ENCODE measurements around the gene HINT2. TPM values are rescaled to one million over a fixed set of nuclear protein-coding genes. Genes with fewer than 3 reads are reported as not detected.
A peak's percentile ranks its signal among the peaks of the same experiment; 100 is the strongest.

HINT2 gene
- total RNA-seq, 3 donors from 2014 or later, result 25.0 to 55.7 (median 32.1) TPM

GRCh38 chr9:35790385-35791296 lies 24.2 kb downstream of the HINT2 start:
- no peaks in the 10 kb centered on the region for H3K36me3 ChIP-seq
- peaks cover 0 to 4% of the 10 kb centered on the region in 2 donors for H3K4me1 ChIP-seq
- H3K4me3 ChIP-seq, result peak overlapping the region; percentile 56 to 81 (median 56)
- no peaks in the 10 kb centered on the region for H3K27me3 ChIP-seq
- H3K27ac ChIP-seq, result peak overlapping the region; percentile 54 to 91
- no peaks in the 10 kb centered on the region for H3K9me3 ChIP-seq
- DNase-seq (ENCODE audit: low spot score in 2 of 2), result peak; percentile 61
- TF ChIP-seq POLR2AphosphoS5 (IDR thresholded peaks at IDR 0.05), result peak in 1 of 3 donors; percentile 36
- TF ChIP-seq POLR2A (IDR thresholded peaks at IDR 0.05), result no peak
- TF ChIP-seq, protein P1, sequence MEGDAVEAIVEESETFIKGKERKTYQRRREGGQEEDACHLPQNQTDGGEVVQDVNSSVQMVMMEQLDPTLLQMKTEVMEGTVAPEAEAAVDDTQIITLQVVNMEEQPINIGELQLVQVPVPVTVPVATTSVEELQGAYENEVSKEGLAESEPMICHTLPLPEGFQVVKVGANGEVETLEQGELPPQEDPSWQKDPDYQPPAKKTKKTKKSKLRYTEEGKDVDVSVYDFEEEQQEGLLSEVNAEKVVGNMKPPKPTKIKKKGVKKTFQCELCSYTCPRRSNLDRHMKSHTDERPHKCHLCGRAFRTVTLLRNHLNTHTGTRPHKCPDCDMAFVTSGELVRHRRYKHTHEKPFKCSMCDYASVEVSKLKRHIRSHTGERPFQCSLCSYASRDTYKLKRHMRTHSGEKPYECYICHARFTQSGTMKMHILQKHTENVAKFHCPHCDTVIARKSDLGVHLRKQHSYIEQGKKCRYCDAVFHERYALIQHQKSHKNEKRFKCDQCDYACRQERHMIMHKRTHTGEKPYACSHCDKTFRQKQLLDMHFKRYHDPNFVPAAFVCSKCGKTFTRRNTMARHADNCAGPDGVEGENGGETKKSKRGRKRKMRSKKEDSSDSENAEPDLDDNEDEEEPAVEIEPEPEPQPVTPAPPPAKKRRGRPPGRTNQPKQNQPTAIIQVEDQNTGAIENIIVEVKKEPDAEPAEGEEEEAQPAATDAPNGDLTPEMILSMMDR (IDR thresholded peaks at IDR 0.05), result peak; percentile 67 to 93 (median 92)
- intact Hi-C loops (cut with DNase I; ENCODE audit: low total_unique reads), result loop anchor here (5.0 kb wide), 1 partner anchor 97 kb away; no protein-coding TSS in a partner anchor

GRCh38 chr9:35790025-35790384 lies 24.8 kb downstream of the HINT2 start:
- peak overlapping the region in 1 of 2 donors; percentile 91 for H3K27ac ChIP-seq
- H3K27me3 ChIP-seq, result no peaks in the 10 kb centered on the region
- peaks cover 0 to 4% of the 10 kb centered on the region in 2 donors for H3K4me1 ChIP-seq
- DNase-seq (ENCODE audit: low spot score in 2 of 2), result no peak
- intact Hi-C loops (cut with DNase I; ENCODE audit: low total_unique reads), result loop anchor here (5.0 kb wide), 1 partner anchor 97 kb away; no protein-coding TSS in a partner anchor
- TF ChIP-seq POLR2A (IDR thresholded peaks at IDR 0.05) (no peak), POLR2AphosphoS5 (IDR thresholded peaks at IDR 0.05) (no peak)
- TF ChIP-seq, protein P1 (IDR thresholded peaks at IDR 0.05), result no peak
- H3K36me3 ChIP-seq, result no peaks in the 10 kb centered on the region
- H3K9me3 ChIP-seq, result no peaks in the 10 kb centered on the region
- no peak overlapping the region for H3K4me3 ChIP-seq

GRCh38 chr9:35789541-35789940 lies 25.3 kb downstream of the HINT2 start:
- TF ChIP-seq POLR2A (IDR thresholded peaks at IDR 0.05) (no peak), POLR2AphosphoS5 (IDR thresholded peaks at IDR 0.05) (no peak)
- TF ChIP-seq, protein P1 (IDR thresholded peaks at IDR 0.05), result no peak
- Histone ChIP-seq H3K27me3 (no peaks in the 10 kb centered on the region), H3K36me3 (no peaks in the 10 kb centered on the region), H3K9me3 (no peaks in the 10 kb centered on the region), H3K4me1 (peaks cover 0 to 4% of the 10 kb centered on the region in 2 donors), H3K4me3 (no peak overlapping the region), H3K27ac (no peak overlapping the region)
- intact Hi-C loops (cut with DNase I; ENCODE audit: low total_unique reads), result no loop called here
- DNase-seq (ENCODE audit: low spot score in 2 of 2), result no peak

DNA sequence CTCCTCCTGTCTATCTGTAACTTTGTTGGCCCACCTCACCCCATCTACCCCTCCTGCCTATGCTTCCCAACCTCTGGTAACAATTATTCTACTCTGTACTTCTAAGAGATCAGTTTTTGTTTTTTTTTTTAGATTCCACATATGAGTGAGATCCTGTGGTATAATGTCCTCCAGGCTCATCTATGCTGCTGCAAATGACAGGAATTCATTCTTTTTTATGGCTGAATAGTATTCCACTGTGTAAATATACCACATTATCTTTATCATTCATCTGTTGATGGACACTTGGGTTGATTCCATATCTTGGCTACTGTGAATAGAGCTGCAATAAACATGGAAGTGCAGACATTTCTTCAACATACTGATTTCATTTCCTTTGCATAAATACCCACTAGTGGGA lies 31.4 kb downstream of the HINT2 start:
- no peak overlapping the region for H3K4me3 ChIP-seq
- TF ChIP-seq, protein P1 (IDR thresholded peaks at IDR 0.05), result no peak
- no peak for TF ChIP-seq POLR2AphosphoS5 (IDR thresholded peaks at IDR 0.05)
- no peak for TF ChIP-seq POLR2A (IDR thresholded peaks at IDR 0.05)
- no peaks in the 10 kb centered on the region for H3K4me1 ChIP-seq
- no peaks in the 10 kb centered on the region for H3K27me3 ChIP-seq
- no peak overlapping the region for H3K27ac ChIP-seq
- H3K36me3 ChIP-seq, result no peaks in the 10 kb centered on the region
- intact Hi-C loops (cut with DNase I; ENCODE audit: low total_unique reads), result loop anchor here (5.0 kb wide), 1 partner anchor 601 kb away; no protein-coding TSS in a partner anchor
- no peak for DNase-seq (ENCODE audit: low spot score in 2 of 2)
- H3K9me3 ChIP-seq, result no peaks in the 10 kb centered on the region

DNA sequence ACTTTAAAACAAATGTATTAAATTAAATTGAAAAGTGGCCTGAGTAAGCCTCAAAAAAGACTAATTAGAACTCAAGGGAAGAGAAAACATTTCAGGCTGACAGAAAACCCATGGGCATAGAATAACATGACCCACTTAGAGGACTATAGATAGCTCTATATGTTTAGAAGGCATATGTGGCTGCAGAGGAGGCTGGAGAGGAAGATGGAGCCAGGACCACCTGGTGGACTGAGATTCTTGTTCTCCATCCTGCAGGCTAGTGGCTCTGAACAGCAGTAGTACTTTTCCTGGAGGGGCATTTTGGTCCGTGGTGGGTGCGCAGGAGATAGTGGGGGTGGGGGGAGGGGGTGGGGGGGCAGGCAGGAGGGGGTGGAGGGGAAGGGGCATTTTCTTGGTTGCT lies 33.8 kb downstream of the HINT2 start:
- no peak for DNase-seq (ENCODE audit: low spot score in 2 of 2)
- intact Hi-C loops (cut with DNase I; ENCODE audit: low total_unique reads), result loop anchor here (5.0 kb wide), 1 partner anchor 599 kb away; no protein-coding TSS in a partner anchor
- Histone ChIP-seq H3K27ac (no peak overlapping the region), H3K27me3 (no peaks in the 10 kb centered on the region), H3K36me3 (no peaks in the 10 kb centered on the region), H3K4me3 (no peak overlapping the region), H3K4me1 (no peaks in the 10 kb centered on the region), H3K9me3 (no peaks in the 10 kb centered on the region)
- no peak for TF ChIP-seq POLR2A (IDR thresholded peaks at IDR 0.05)
- TF ChIP-seq, protein P1 (IDR thresholded peaks at IDR 0.05), result no peak
